Fibroblast of skin of scalp (primary cell): ENCODE data around the gene DNM3.
A peak's percentile ranks its signal among the peaks of the same experiment; 100 is the strongest.

Source experiments
- DNase-seq: peaks from one replicate; pipeline ENCODE4 v3.0.0-alpha.2; 2013

DNM3 gene

DNA sequence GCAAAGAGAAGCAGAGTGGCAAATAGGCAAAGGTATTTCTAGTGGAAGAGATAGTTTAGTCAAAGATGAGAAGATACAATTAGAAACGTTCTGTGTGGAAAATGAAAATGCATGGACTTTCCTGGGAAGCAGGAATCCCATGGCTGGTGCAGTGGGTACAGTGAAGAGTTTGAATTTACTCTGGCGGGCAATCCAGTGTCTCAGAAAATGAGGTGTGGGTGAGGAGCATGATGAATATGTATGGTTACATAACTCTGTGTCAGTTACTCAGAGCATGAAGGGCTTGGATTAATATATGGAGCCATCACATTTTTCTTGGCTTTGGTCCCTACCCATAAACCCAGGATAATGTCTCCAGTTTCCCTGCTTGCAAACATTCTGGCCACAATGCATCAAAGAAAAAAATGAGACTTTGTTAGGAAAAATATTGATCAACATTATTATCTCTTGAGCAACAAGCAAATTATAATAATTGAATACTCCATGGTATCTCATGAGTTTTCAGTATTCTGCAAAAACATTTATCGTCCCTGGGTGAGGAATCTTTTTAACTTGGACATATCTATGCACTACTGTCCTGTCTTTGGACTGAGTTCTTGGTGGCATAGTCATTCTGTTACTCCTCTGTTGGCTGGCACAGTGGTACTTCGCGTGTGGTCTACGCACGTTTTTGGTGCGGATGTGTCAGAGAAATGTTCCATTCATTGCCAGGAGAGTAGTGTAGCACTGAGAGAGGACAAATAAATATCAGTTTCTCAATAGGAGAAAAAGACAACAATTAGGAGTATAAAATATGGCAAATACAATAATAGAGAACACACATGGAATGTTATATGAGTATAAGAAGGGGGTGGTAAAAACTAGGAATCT lies 405.5 kb downstream of the DNM3 start:
- peak; percentile 44 for DNase-seq

DNA sequence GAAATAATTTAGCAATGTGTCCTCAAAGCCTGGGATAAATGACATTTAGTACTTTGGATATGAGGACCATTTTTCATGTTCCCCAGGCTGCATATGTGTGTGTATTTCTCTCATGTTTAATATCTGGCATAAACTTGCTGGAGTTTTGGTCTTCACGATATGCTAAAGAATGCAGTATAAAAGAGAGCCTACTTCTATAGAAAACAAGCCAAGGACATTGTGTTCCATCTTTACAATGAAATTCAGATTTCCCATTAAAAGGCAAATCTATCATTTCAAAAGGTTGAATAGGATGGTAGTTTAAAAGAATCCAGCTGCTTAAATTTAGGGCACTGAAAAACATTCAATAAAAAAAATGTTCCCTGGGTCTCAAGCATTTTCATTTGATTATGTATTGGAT lies 410.2 kb downstream of the DNM3 start:
- DNase-seq: no peak

DNA sequence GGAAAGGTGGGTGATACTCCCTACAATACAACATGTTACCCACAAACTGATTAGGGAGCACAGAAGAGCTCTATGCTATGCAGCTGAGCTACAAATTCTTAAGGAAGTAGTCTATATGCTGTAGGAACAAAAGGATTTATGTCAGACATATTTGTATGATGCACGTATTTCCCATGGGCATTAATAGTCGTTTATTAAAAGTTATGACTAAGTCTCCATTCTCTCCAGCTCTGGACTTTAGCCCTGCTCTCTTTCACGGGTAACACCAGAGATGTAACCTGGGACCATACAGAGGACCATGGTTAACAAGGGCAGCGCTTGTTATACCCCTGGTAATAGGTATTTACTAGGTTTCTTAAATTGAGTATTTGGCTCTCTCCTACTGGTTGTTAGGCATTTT lies 411.0 kb downstream of the DNM3 start:
- peak; percentile 78 for DNase-seq

DNA sequence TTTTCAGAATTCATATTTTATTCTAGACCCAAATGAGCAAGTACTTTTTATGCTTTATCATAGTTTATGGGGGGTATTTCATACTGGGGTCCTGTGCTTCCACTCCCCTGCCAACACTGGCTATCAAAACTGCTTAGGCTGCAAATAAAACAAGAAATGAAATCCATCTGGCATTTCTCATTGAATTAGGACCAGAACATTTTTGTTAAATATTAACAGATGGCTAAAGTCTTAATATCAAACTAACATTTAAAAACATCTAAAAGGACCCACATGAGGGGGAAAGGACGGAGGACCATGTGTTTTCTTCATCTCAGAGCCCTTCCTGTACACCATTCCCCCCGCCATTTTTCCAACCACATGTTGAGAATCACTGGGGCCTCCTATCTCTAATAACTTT lies 411.7 kb downstream of the DNM3 start:
- no peak for DNase-seq

DNA sequence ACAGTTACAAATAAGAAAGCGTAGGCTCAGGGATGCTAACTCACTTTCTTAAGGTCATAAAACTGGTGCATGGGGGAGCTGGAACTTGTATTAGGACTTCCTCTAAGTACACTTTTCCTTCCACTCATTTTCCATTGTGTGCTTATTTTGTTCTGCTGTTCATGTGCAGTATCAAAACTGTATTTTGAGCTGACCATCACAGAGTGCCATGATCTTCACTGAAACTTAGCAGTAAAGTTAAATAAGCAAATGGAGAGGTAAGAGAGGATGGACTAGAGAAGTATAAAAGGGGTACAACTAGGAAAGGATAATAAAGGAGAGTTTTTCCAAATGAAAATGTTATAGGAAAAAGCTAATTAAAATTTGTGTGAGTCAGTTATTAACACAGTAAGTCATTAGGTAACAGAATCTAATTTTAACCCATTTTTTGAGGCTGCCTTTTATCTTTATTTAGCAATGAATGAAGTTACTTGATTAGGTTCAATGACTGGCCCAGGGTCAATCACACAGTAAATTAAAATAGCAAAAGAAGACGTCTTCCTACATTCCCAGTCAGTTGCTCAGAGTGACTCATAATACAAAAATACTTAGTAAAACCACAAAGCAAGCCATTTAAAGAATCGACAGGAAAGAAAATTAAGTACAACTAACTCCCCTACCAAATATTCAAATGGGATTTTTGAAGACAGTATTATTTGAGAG lies 413.4 kb downstream of the DNM3 start:
- peak; percentile 93 for DNase-seq

DNA sequence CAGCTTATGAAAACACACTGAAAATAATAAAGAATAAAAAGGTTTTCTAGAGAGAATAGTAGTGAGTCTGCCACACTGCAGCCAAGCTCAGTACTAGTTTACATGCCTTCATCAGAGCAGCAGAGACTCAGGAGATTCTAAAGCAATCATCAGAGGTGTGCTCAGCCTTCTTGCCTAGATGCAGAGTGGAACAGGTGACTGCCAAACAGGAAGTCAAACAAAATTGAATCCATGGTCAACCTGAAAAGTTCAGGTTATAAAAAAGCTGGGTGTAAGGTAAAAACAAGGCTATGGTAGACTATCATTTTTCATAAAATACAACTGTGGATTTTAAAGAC lies 413.9 kb downstream of the DNM3 start:
- DNase-seq: no peak

DNA sequence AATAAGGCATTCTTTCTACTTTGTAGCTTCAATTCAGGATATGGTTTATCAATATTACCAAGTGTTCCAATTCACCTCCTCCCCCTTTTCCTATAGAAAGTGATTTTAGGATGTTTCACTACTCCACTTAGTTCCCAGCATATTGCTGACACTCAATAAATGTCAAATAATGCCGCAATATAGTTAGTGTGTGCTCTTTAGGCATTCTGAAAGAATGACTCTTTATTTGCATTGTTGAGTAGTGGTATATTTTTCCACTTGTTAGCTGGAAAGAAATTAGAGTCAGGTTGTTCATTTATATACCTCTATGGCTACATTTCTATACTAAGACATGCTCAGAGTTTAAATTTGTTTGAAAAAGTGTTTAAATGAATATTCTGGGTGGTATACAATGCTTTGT lies 424.6 kb downstream of the DNM3 start:
- DNase-seq: no peak

DNA sequence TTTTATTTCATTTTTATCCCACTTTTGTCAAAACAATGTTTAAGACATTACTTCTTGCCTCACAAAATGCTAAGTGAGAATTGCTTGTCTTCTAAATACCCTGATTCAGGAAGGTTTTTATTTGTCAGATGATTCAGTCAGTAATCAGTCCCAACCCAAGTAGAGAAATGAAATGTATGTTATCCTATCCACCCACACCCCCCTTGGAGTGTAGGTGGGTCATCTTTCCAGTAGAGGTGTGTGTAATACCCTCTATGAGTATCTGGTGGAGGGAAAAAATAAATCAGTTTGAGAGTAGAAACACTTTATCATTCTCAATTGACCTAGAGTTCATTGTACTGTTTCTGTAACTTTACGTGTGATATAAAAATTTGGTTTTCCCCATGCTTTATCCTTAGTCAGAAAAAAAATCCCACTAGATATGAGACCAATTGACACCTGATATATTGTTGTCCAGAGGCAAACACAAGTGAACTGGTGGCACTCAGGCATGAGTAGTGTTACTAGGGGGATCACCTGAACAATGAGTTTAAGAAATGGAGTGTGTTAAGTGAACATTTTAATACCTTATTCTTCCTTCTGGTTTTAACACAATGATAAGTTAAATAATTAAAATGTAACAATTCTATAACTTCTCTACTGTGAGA lies 425.4 kb downstream of the DNM3 start:
- DNase-seq: no peak

DNA sequence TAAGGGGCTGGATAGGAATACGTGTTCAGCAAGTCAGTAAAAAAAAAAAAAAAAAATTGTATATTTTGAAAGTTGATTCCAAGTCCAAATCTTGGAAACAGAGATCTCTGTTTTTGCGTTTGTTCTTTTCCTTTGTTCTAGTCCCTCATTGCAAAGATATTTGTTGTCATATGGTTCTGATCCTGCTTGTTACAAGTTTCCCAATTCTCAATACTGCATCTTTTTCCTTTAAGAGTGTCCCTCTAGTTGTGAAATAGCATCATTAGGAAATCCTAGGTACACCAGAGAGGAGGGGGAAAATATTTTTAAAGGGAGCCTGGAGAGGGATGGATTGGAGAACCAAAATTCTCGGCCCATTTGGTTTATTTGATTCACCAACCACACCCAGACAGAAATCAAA lies 426.9 kb downstream of the DNM3 start:
- no peak for DNase-seq

DNA sequence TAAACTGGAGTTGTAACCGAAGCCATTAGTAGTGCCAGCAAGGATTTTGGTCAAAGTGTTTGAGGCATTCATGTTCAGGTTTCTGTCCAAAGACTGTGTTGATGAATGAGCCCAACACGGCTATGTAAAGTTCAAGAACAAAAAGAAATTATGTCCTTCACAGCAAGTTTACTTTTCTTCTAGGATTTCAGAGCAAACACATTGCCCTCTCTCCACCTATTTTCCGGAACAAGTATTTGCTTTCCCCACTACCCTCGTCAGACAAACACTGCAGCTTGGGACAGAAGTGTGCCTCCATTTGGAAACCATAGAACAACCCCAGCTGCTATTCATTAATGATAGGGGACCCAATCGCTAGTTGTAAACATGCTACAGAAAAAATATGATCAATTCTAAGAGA lies 427.8 kb downstream of the DNM3 start:
- no peak for DNase-seq

DNA sequence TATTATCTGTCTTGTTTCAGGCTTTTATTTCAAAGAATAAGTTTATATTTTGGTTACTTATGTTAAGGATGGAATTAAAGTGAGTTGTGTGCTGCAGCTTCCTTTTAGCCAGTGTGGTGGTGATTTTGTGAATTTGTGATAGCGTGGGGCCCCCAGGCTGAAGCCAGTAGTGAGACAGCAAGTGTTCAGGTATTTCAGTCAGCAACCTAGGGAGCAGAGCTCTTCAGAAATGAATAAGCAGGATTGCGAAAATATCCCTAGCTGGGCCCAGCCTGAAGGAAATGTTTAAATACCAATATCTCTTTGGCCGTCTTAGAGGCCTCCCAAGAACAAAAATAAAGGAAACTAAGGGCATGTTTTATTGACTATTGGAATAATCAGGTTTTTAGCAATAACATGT lies 428.3 kb downstream of the DNM3 start:
- DNase-seq: peak; percentile 47

DNA sequence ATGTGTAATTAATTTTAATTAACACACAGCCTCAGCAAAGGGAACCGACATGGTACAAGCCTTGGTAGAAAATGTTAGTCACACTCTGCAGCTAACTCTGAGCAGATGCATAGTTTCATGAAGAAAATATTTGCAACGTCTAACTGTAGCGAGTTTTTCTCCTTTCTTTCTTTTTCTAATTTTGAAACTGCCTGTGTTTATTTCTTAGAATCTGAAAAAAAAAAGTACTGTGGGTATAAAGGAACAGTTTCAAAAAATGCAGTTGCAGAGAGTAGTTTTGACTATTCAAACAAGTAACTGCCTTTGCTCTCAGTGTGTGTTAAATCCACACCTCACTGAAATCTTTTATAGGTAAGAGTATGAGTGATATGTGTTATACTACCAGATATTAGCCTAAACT lies 429.3 kb downstream of the DNM3 start:
- DNase-seq: peak; percentile 46

DNA sequence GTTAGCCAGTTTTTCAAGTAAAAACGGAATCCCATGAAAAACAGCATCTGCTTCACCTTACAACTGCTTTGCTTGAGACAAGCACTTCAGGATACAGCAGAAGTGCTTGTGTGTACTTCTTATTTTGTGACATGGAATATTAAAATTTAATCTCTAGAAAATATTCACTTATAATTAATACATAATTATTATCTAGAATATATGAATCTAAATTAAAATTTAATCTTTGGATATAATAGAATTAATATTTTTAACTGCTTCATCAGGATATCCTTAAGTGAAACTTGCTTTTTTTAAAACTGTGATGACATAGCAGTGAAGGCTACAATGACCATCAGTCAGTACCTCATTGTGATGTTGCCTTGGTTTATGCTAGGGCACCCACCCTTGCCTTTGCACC lies 430.8 kb downstream of the DNM3 start:
- DNase-seq: no peak

DNA sequence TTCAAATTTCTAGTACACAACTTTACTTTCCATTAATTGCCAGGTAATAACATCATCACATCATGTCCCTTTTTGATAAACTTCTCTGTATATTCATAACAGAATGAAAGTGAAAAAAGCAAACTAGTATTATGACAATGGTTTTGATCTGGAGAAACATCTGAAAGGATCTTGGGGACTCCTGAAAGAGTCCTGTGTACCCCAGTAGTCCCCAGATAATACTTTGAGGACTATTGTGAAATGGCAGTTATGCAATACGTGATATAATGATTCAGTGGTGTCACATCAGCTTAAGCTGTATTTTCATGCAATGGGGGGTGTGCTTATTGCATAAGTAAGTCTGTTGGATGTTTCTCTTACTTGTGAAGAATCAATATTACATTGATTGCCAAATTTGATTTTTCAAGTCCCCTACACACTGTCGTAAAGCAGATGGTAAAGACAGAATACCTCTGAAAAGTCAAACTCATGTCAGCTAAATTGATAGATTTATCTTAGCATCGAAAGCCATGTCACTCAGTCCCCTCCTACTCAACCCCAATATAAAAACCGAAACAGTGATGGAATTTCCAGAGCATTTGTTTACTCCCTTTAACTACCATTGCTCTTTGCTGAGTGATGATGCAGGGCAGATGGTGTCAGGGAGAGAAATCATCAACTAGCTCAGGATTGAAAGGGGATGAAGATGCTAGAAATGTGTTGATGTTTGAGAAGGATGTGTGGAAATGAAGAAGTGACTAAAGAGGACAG lies 432.5 kb downstream of the DNM3 start:
- DNase-seq: no peak

DNA sequence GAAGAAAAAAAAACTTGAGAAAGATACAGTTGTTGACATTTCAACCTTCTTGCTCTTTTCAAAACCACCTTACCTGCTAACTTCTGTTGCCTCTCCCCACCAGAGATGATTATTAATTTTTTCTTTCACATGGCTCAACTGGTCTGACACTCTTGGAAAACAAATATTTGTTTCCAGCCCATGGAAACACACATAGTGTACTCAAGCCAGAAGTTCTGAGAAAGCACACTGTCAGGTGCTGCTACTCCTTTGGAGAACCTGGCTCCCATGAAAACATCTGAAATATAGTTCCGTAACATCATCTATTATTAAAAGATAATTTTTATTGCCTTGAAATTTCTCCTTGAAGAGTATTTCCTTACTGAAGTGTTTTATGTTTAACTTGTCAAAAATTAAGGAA lies 434.2 kb downstream of the DNM3 start:
- DNase-seq: no peak

DNA sequence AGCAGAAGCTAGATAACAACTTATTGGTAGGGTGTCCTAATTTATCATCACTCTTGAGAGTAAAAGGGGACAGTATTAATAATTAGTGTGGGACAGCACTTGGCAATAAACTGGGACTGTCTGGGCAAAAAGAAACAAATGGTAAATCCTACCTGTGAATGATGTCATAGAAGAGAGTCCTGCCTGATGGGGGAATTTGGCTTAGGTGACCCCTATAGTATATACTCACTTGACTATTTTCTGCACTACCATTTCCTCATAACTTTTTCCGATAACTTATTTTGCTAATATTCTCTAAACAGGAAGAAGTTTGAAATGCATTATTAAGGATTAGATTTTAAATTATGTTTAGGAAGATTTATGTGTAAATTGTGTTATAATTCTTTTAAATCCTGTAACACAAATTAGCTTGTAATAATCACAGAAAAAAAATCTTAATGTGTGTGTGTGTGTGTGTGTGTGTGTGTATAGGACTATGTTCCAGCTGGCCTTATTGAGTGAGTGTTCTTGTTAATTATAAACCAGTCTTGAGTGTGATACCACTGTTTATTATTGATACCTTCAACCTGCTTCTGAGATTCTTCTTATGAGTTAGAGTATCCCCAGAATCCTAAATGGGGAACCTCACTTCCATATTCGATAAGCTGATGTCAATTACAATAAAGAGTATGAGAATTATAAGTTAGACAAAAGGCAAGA lies 435.0 kb downstream of the DNM3 start:
- DNase-seq: no peak

DNA sequence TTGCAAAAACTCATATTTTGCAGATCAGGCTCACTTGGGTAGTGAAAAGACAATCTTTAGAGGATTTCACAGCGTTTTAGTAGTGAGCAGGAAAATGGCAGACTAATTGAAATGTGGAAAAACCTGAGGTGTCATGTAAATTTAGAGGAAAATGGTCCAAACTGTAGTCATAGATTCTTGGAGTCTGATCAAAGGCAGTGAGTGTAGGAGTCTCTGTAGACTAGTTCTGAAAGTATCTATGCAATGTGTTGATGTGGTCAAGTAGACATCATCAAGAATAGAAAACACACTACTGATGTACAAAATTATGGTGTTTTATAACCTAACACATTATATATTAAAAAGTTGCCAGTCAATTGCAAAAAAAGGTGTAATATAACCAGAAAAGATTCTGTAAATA lies 436.0 kb downstream of the DNM3 start:
- DNase-seq: peak; percentile 70

DNA sequence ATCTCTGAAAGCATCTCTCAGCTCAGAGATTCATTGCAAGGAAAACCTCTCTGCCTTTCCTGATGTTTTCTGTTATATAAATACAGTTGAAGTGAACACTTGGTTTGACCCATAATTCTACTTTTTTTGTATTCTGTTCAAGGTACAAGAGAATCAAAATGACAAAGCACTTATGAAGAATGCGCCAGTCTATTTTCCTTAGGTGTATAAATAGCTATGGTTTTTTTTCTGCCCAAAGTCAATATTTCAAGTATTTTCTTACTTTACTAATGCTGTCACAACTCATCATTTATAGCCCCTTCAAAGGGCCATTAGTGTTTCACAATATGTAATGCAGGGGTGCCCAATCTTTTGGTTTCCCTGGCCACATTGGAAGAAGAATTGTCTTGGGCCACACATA lies 436.7 kb downstream of the DNM3 start:
- DNase-seq: no peak

DNA sequence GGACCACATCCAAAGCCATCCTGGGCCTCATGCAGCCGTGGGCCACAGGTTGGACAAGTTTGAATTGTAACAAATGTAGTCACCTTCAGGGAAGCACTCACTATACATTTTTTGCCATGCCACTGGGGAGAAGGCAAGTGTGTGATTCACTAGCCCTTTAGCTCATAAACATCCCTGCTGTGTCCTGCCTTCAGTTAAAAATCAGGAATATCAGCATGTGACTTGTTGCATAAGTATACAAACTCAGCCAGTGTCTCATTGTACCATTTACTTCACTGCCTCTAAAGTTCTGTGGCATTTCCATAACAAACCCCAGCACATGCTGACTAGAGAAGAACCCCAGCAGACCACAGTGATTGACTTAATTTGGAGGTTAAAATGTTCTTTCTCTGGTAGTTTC lies 437.2 kb downstream of the DNM3 start:
- peak; percentile 83 for DNase-seq

DNA sequence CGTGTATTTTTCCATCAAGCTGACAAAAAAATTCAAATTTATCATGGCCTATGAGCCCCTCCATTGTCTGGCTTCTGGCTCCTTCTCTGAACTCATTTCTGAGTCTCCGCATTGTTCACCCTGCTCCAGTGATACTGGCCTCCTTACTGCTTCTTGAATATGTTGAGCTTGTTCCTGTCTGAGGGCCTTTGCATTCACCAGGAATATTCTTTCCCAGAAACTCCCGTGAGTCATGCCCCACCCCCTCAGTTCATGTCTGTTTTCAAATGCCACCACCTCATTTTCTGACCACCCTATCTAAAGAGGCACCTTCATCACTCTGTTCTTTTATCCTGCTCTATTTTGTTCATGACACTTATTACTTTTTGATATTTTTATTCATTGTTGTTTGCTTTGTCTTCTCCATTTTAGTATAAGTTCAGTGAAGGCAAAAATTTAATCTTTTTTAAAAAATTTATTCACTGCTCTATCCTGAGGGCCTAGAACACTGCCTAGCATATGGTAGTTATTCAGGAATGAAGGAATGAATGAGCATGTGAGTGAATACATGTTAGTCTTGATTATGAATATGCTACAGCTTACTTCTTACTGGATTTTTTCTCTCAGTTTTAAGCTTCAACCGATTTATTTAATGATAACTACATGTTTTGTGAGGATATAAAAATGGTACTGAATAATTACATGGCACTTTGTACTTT lies 438.8 kb downstream of the DNM3 start:
- DNase-seq: peak; percentile 30

DNA sequence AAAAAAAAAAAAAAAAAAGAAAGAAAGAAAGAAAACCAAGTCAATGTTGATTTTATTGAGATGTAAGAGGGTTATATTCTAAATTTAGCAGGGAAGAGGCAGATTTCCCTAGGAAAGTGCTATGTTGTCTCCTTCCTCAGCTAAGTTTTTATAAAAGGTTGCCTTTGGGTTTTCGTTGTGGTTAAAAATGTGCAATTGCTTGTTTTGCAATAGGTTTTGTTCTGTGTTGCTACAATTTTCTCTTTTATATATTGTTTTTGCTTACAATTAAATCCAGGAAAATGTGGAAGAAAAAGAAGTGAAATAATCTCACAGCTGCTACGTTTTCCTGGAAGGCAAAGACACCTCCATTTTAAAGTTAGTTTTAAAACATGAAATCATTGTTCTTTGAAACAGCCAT lies 442.5 kb downstream of the DNM3 start:
- no peak for DNase-seq

DNA sequence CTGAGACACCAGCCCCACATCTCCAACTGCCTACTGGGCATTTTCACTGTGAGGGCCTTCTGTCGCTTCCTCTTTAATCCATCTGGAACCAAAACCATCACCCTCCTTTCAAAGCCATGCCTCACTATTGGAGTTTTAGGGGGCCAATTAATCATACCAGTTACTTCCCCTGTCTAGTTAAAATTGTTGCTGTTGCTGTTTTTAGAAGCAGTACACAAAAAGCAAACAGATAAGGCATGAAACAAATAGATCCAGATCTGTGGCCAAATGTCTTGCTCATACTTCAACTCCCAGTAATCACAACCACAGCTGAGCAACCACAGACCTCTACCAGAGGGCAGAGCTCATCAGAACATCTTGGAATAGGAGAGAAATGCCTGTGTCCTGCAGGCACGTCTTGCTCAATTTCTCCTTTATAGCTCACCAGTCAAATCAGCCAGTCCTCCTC lies 445.4 kb downstream of the DNM3 start:
- peak; percentile 75 for DNase-seq
